Adipocyte (in vitro differentiated cells): ENCODE measurements around the gene AAMP.

Experiments
- DNase-seq: peaks from one replicate; pipeline ENCODE4 v3.0.0-alpha.2; 2015; ENCODE audit warnings: low read depth
- H3K27me3 ChIP-seq: replicated peaks from 2 replicates; pipeline ENCODE4 v1.7.0; 2013; ENCODE audit warnings: mild to moderate bottlenecking, low read length, moderate library complexity; ENCODE audit not compliant: control insufficient read depth, insufficient read depth
- H3K36me3 ChIP-seq: 2 replicates; pipeline ENCODE4 v1.7.0; 2013; ENCODE audit warnings: low read length, mild to moderate bottlenecking, moderate library complexity; ENCODE audit not compliant: control insufficient read depth, insufficient read depth, severe bottlenecking
- H3K4me1 ChIP-seq: 2 replicates; pipeline ENCODE4 v1.7.0; 2013; ENCODE audit warnings: mild to moderate bottlenecking, low read length, moderate library complexity; ENCODE audit not compliant: control insufficient read depth, insufficient read depth
- H3K4me3 ChIP-seq: 2 replicates; pipeline ENCODE4 v1.7.0; 2013; ENCODE audit warnings: mild to moderate bottlenecking, low read length, moderate library complexity
- H3K9ac ChIP-seq: 2 replicates; pipeline ENCODE4 v1.7.0; 2013; ENCODE audit warnings: mild to moderate bottlenecking, low read length, moderate library complexity
- H3K9me3 ChIP-seq: 2 replicates; pipeline ENCODE4 v1.7.0; 2013; ENCODE audit warnings: mild to moderate bottlenecking, low read length, moderate library complexity; ENCODE audit not compliant: control insufficient read depth

Gene AAMP

GRCh38 chr2:218216674-218217359, 53.1 kb downstream of the AAMP start, which contains the start of gene ARPC2:
ARPC2 (plus strand) TSS chr2:218217189; CDS start chr2:218217471, 282 bp downstream.
- H3K9me3 ChIP-seq = no peaks in the 10 kb centered on the region
- peak within 1 kb of the TSS; percentile 98 for H3K4me3 ChIP-seq
- peak within 1 kb of the TSS; percentile 98 for H3K9ac ChIP-seq
- peak; percentile 99 for DNase-seq
- peaks cover 12% of the 10 kb centered on the region for H3K36me3 ChIP-seq
- no peaks in the 10 kb centered on the region for H3K27me3 ChIP-seq
- peaks cover 42% of the 10 kb centered on the region for H3K4me1 ChIP-seq

- Histone ChIP-seq H3K4me1 (peaks cover 39% of the 10 kb centered on the region), H3K27me3 (no peaks in the 10 kb centered on the region), H3K4me3 (peak overlapping the region; percentile 98), H3K9me3 (no peaks in the 10 kb centered on the region), H3K9ac (peak overlapping the region; percentile 98), H3K36me3 (peaks cover 7% of the 10 kb centered on the region)
- DNase-seq = no peak
These were observed 53.6 kb downstream of the AAMP start for GRCh38 chr2:218216336-218216673.
